ENCODE measurements around the gene CLDN9.

The CLDN9 gene

GRCh38 chr16:2999929-3000328 is 12.8 kb upstream of the CLDN9 start:
- no peak for DNase-seq

DNA sequence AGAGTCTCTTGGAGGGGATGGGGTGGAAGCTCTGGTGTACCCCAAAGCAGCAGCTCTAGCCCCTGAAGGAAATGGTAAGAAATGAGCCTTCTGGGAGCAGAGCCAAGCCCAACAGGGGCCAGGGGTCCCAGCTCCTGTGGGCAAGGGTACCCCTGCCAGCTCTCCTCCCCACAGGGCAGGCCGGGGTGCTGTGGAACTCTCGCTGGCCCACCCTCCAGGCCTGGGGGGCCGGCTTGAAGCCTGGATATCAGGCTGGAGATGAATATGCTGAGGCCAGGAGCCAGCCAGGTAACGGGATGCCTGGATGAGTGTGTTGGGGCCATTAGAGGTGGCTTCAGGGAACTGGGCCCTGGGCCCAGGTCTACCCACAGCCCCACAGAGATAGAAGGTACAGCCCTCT is 12.2 kb upstream of the CLDN9 start:
- no peak for DNase-seq

DNA sequence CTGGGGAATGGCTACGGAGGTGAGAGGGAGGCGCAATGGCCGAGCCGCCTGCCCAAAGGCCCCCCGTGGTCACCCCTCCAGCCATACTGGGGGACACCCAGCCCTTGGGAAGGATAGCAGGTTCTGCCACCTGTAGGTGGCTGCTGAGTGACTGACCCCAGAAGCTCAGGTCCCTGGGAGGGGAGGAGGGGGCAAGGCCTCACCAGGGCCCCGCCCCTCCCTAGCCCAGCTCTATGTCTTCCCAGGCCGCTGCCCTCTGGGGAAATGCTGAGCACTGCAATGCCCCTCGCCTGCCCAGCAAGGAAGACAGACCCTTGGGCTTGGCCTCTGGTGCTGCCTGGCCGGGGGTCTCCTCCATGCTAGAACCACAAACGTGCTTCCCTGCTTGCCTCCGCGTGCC is 11.4 kb upstream of the CLDN9 start:
- no peak for DNase-seq

- peak; percentile 94 for DNase-seq
These were observed 9.0 kb upstream of the CLDN9 start for GRCh38 chr16:3003582-3004270.

DNA sequence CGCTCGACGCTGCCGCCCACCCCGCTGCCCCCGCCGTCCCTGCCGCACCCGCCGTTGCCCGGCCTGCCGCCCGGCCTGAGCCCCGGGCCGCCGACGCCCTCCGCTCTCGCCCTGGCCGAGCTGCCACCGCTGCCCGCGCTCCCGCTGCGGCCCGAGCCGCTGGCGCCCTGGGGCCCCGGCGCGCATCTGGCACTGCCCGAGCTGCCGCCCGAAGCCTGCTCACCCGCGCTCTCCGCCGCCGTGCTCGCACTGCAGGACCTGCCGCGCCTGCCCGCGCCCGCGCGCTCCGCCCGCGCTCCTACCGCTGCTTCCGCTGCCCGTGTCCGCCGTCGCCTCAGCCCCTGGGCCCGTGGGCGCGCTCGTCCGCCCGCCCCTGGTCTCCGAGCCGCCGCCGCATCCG is 8.4 kb upstream of the CLDN9 start:
- DNase-seq = no peak

- no peak for DNase-seq
These were observed 7.9 kb upstream of the CLDN9 start for GRCh38 chr16:3004781-3005284.

DNA sequence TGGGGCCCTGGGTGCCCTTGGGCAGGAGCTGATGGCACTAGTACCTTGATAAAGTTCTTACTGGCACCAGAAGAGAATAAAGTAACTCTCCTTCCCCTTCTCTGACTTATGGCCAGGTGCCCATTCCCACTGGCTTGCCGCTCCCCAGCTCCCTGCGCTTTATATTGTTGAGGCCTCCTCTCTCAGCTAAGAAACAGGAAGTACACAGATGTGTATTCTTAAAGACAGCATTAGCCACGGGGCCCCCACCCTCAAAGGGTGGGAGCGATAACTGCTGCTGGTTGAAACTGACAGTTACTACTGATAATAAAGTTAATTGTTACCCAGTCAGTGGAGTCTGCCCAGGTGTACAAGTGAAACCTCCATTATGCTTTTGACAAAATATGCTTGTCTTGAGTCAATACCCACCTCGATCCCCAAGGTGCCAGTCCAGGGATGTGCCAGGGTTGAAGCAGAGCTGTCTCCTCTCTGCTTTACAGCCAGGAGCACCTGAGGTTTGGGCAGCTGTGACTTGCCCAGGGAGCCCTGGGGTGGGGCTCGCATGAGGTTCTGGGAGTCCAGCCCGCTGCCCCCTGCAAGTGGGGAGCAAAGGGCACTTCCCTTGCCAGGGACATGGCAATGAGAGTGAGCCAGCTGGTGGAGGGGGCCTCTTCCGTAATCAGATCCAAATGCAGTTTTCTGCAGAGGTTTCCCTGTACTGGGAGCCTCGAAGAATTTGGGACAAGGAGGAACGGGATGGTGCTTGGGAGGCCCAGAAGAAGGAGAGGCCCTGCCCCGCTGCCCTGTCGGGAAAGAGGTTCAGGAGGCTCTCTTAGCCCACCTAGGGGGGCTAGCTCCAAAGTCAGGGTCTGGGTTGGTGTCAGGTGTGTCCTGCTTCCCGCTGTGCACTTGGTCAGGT is 5.4 kb upstream of the CLDN9 start:
- DNase-seq = no peak

DNA sequence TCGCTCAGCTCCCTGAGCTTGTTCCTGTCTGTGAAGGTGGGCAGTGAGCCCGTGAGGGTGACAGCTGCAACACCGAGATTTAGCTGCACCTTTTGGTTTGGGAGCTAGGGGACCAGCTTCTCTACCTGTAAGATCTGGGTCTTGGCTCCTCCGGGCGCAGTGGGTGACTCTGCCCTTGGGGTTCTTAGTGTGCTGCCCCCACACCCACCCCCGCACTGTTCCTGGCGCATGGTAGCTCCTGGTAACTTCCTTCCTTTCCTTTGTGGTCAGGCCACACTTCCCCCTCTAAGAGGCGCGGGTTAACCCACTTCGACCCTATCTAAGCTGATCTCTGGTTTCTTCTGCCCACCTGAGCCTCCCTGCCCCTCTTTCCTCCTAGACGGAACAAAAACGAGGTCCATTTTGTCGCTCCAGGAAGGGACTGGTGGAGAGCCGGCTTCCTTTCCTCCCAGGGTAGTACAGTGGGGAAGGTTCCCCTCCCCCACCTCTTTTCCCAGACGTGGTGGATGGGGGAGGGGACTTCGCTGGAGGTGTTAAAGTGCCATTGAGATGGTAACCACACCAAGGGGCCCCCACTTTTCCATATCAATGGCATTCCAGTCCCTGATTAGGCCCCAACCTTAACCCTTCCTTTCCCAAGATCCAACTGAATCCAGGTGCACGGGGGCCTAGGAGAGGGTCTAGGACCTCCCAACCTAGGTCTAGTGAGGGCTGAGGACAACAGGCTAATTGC is 4.6 kb upstream of the CLDN9 start:
- no peak for DNase-seq

DNA sequence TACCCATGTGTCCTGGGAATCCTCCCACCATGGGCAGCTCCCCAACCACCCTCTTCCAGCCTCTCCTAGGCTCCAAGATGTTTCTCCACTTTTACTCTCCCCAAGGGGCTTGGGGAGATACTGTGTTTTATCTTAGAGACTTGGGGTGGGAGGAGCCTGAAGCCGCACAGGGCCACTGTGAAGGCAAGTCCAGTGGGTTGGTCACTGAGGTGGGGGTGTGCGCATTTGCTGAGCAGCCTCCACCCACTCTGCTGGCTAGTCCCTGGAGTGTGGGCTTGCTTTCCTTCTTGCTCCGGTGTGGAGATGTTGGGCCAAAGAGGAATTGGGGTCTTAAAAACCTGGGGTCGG is 4.1 kb upstream of the CLDN9 start:
- DNase-seq = no peak

- no peak for DNase-seq
These were observed 2.9 kb upstream of the CLDN9 start for GRCh38 chr16:3009568-3010390.

- no peak for DNase-seq
These were observed 2.2 kb upstream of the CLDN9 start for GRCh38 chr16:3010510-3010909.

- peak; percentile 72 for DNase-seq
These were observed 477 bp upstream of the CLDN9 start for GRCh38 chr16:3012246-3012645.

- DNase-seq = no peak
These were observed 798 bp downstream of the CLDN9 start for GRCh38 chr16:3013491-3013951.

DNA sequence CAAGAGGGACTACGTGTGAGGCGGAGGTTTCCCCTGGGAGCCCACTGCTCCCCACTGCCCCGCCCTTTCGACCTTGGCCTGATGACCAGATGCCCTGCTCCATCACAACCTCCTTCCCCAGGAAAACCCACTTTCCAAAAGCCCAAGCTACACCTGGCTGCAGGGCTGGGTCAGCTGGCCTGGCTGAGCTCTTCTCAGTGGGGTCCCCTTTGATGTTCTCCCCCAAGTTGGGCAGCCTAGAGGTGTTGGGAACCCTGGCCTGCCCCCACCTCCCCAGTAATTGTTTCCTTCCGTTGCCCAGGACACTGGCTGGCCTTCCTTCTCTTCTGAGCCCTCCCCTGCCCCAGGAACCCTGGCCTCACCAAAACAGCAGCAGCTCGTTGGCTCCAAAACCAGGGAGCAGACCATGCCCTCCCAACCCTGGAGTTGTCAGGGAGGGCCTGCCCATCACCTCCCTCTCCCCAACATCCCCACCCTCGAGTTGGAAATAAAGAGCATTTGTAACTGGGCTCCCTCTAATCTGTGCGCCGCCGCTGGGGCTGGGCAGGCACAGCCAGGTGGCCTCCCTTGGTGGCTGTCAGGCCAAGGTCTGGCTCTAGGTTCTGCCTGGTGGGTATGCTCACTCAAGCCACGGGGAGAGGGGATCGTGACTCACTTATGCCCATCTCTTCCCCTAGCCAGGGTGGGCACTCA is 1.4 kb downstream of the CLDN9 start:
- DNase-seq = no peak

- DNase-seq = no peak
These were observed 2.2 kb downstream of the CLDN9 start for GRCh38 chr16:3014971-3015370.

- DNase-seq = no peak
These were observed 3.3 kb downstream of the CLDN9 start for GRCh38 chr16:3015865-3016521.

GRCh38 chr16:3017344-3017743 is 4.6 kb downstream of the CLDN9 start:
- DNase-seq = no peak

GRCh38 chr16:3017794-3018506 is 5.2 kb downstream of the CLDN9 start, which contains the start of gene CLDN6:
CLDN6 (minus strand) TSS chr16:3018183; CDS start chr16:3016021, 2,162 bp downstream.
- no peak for DNase-seq

DNA sequence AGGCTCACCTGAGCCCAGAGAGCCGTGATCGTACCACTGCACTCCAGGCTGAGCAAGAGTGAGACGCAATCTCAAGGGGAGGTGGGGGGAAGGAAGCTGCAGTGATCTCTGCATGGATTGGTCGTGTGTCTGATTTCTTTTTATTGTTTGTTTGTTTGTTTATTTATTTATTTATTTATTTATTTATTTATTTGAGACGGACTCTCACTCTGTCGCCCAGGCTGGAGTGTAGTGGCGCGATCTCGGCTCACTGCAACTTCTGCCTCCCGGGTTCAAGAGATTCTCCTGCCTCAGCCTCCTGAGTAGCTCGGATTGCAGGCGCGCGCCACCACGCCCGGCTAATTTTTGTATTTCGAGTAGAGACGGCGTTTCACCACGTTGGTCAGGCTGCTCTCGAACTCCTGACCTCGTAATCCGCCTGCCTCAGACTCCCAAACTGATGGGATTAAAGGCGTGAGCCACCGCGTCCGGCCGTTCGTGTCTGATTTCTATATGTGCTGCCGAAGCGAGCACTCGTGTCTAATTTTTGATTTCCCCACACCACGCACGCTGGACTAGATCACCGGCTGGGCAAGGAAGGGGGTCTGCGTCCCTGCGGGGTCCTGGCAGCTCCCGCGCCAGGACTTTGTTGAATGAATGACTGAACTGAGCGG is 7.0 kb downstream of the CLDN9 start:
- no peak for DNase-seq

GRCh38 chr16:3020247-3020603 is 7.5 kb downstream of the CLDN9 start, which contains the start of gene TNFRSF12A:
TNFRSF12A (plus strand) TSS chr16:3020368; CDS start chr16:3020398, 30 bp downstream.
- no peak for DNase-seq
